Activated naive CD4-positive, alpha-beta T cell treated with anti-CD3 and anti-CD28 coated beads, Interleukin-2, amount 10 ng/mL, durations not matched to agents 5 hours and 36 hours (primary cell): ENCODE results near the gene EFNA2. TPM values are rescaled to one million over a fixed set of nuclear protein-coding genes. Genes with fewer than 3 reads are reported as not detected.

Experiments used
- total RNA-seq, 2 experiments: library from RNA; stranded (reverse); gene quantifications; one replicate each; pipeline ENCODE4 v1.2.3, GENCODE V29; 2021

EFNA2 gene
- total RNA-seq, result not detected

GRCh38 chr19:1285737-1286360 is at the start of gene EFNA2:
Gene EFNA2 (plus strand): TSS chr19:1285873. CDS start chr19:1286169, 296 bp downstream.

GRCh38 chr19:1237754-1238368 is 47.8 kb upstream of the EFNA2 start, which contains the start of gene CBARP:
Gene CBARP (minus strand): TSS chr19:1238005. CDS start chr19:1236100, 1,905 bp downstream.

GRCh38 chr19:1241417-1242095 is 44.1 kb upstream of the EFNA2 start, which contains the start of gene ATP5F1D:
Gene ATP5F1D (plus strand): TSS chr19:1241751. CDS start chr19:1241851, 100 bp downstream.

GRCh38 chr19:1248139-1248785 is 37.4 kb upstream of the EFNA2 start, which contains the start of gene MIDN:
Gene MIDN (plus strand): TSS chr19:1248583. CDS start chr19:1250297, 1,714 bp downstream.

GRCh38 chr19:1269065-1269477 is 16.6 kb upstream of the EFNA2 start, which contains the start of gene CIRBP:
Gene CIRBP (plus strand): TSS chr19:1269332. CDS start chr19:1270934, 1,602 bp downstream.

GRCh38 chr19:1275260-1275975 is 10.3 kb upstream of the EFNA2 start, which contains the start of gene FAM174C:
Gene FAM174C (plus strand): TSS chr19:1275530. CDS start chr19:1275550, 20 bp downstream.

Other genes starting within 250 kb of the EFNA2 start
- 100 to 1,000 TPM; 100 to 105 TPM for gene ABCA7, start 245.8 kb upstream of the EFNA2 start, total RNA-seq
- 100 to 1,000 TPM; 537 to 556 TPM for gene ARHGAP45, start 218.7 kb upstream of the EFNA2 start, total RNA-seq
- 100 to 1,000 TPM; 115 to 121 TPM for gene POLR2E, start 190.5 kb upstream of the EFNA2 start, total RNA-seq
- gene GPX4, start 181.9 kb upstream of the EFNA2 start, total RNA-seq, result 100 to 1,000 TPM; 163 to 168 TPM
- 10 to 100 TPM; 95.4 to 95.8 TPM for gene SBNO2, start 111.6 kb upstream of the EFNA2 start, total RNA-seq
- gene STK11, start 80.1 kb upstream of the EFNA2 start, total RNA-seq, result 10 to 100 TPM; 73.7 to 77.1 TPM
- gene CBARP, start 47.9 kb upstream of the EFNA2 start, total RNA-seq, result under 1 TPM; 0.08 to 0.10 TPM
- gene ATP5F1D, start 44.1 kb upstream of the EFNA2 start, total RNA-seq, result 100 to 1,000 TPM; 156 TPM
- gene MIDN, start 37.3 kb upstream of the EFNA2 start, total RNA-seq, result 10 to 100 TPM; 60.2 to 62.3 TPM
- 100 to 1,000 TPM; 220 to 233 TPM for gene CIRBP, start 16.5 kb upstream of the EFNA2 start, total RNA-seq
- 10 to 100 TPM; 50.5 to 51.2 TPM for gene FAM174C, start 10.3 kb upstream of the EFNA2 start, total RNA-seq
- 10 to 100 TPM; 88.7 to 89.9 TPM for gene NDUFS7, start 98.0 kb downstream of the EFNA2 start, total RNA-seq
- 10 to 100 TPM; 19.1 to 20.8 TPM for gene GAMT, start 115.7 kb downstream of the EFNA2 start, total RNA-seq
- gene DAZAP1, start 121.7 kb downstream of the EFNA2 start, total RNA-seq, result 100 to 1,000 TPM; 185 to 188 TPM
- gene RPS15, start 152.5 kb downstream of the EFNA2 start, total RNA-seq, result 1,000 to 10,000 TPM; 1,627 to 1,683 TPM
- under 1 TPM in 1 of 2 experiments, not detected in 1; 0.15 TPM for gene APC2, start 164.2 kb downstream of the EFNA2 start, total RNA-seq
- gene C19orf25, start 193.3 kb downstream of the EFNA2 start, total RNA-seq, result 10 to 100 TPM; 33.2 to 35.7 TPM
- 1 to 10 TPM; 2.9 to 4.5 TPM for gene PCSK4, start 204.5 kb downstream of the EFNA2 start, total RNA-seq
- 1 to 10 TPM; 1.5 to 1.6 TPM for gene REEP6, start 205.3 kb downstream of the EFNA2 start, total RNA-seq
- gene ADAMTSL5, start 227.1 kb downstream of the EFNA2 start, total RNA-seq, result 1 to 10 TPM; 5.0 to 8.1 TPM
- not detected for gene PLK5, start 238.2 kb downstream of the EFNA2 start, total RNA-seq